Testis (tissue), 3 donors: Measurements from ENCODE around the gene ISOC1. TPM values are rescaled to one million over a fixed set of nuclear protein-coding genes. Genes with fewer than 3 reads are reported as not detected.

Experiments
- DNase-seq: peaks from one replicate; pipeline ENCODE4 v3.0.0-alpha.2; 2019
- H3K27ac ChIP-seq, 2 donors: fragments of 200-600 bp; sonication (generic); one replicate each; pipeline ENCODE4 v1.5.1; 2019
- H3K27me3 ChIP-seq: fragments of 200-600 bp; sonication (generic); one replicate; pipeline ENCODE4 v1.5.1; 2019
- H3K36me3 ChIP-seq: fragments of 200-600 bp; sonication (generic); one replicate; pipeline ENCODE4 v1.5.1; 2017; ENCODE audit warnings: low read depth; ENCODE audit errors: missing control alignments
- H3K4me1 ChIP-seq: fragments of 200-600 bp; sonication (generic); one replicate; pipeline ENCODE4 v1.5.1; 2019
- H3K4me3 ChIP-seq, 2 donors: fragments of 200-600 bp; sonication (generic); one replicate each; pipeline ENCODE4 v1.5.1; 2017 to 2019
- H3K9me3 ChIP-seq: fragments of 200-600 bp; sonication (generic); one replicate; pipeline ENCODE4 v1.5.1; 2017
- CTCF ChIP-seq, 3 experiments: fragments of 450-650 bp in 2 of 3; fragments of 200-600 bp in 1 of 3; sonication (generic) in 1 of 3; IDR thresholded peaks; one replicate each; pipeline ENCODE4 v1.5.1; 2016 to 2019; ENCODE audit warnings: antibody characterized with exemption in 3 of 3, mild to moderate bottlenecking in 2 of 3, moderate library complexity in 1 of 3
- POLR2A ChIP-seq: fragments of 450-650 bp; IDR thresholded peaks from one replicate; pipeline ENCODE4 v1.6.1; 2017; ENCODE audit warnings: antibody characterized with exemption, mild to moderate bottlenecking, moderate library complexity
- WGBS, 2 donors: methylation state at CpG; one replicate each; pipeline ENCODE4 v1.1.5; 2018; 5-methylcytosine and 5-hydroxymethylcytosine counted together
- intact Hi-C: fragments of 100-400 bp; cut with DNase I; formaldehyde crosslinking; loops from one replicate; pipeline ENCODE4 v1.15.1; 2023; ENCODE audit warnings: low total_unique reads
- polyA plus RNA-seq: library from polyadenylated mRNA; stranded (reverse); fragments of 350-450 nt; fragmentation: Illumina TruSeq; extraction: RNeasy Lipid Tissue Mini Kit (QIAGEN cat#74804); gene quantifications from one replicate; pipeline ENCODE4 v1.2.3, GENCODE V29; 2014; ENCODE audit warnings: low read depth, low replicate concordance; ENCODE audit not compliant: insufficient read depth
- total RNA-seq, 2 donors: library from RNA; depleted of rRNA; stranded (reverse); fragments of >200 nt; gene quantifications; one replicate each; pipeline ENCODE4 v1.2.3, GENCODE V29; 2016

The ISOC1 gene
- total and polyA plus RNA-seq, 3 donors from 2014 or later = 15.9 to 35.9 (median 19.3) TPM

DNA sequence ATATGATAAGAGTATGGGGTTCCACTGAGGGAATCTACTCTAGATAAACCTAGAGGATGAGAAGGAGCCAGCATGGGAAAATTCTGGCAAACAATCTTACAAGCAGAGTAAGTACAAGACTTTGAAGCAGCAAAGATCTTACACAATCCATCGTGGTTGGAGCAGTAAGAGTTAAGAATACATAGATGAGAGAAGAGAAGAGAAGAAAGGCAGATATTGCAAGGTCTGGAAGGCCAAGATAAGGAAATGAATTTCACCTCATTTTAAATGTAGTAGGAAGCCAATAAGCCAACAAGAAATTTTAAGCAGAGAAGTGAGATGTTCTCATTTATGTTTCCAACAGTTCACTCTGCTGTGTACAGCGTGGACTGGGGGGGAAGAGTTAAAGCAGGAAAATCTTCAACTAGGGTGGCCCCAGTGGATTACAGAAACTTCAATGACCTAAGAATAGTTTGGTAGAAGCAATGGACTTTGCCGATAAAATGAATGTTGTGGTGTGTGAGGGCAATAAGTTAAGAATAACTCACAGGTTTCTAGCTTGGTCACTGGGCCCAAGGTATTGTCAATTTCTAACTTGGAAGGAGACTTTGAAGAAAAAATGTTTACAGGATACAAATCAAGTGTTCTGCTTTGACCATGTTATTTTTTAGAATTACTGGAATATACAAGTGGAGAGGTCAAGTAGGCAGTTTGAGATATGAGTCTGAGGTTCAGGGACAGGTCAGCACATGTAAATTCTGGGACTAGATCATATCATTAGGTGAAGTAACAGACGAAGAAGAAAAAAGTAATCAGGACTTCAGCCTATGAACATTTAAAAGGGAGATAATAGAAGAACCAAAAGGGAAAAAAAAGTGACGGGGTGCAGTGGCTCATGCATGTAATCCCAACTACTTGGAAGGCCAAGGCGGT, 12.1 kb upstream of the ISOC1 start:
- H3K27me3 ChIP-seq = no peaks in the 10 kb centered on the region
- DNase-seq = no peak
- H3K4me1 ChIP-seq = no peaks in the 10 kb centered on the region
- no peaks in the 10 kb centered on the region for H3K9me3 ChIP-seq
- no peak overlapping the region for H3K27ac ChIP-seq
- TF ChIP-seq CTCF (IDR thresholded peaks at IDR 0.05) (no peak), POLR2A (no peak)
- 73 to 81% methylated on average over 6 of the region's 6 CpGs for WGBS, 2 donors
- H3K4me3 ChIP-seq = no peak overlapping the region
- no peaks in the 10 kb centered on the region for H3K36me3 ChIP-seq
- intact Hi-C loops = no loop called here

- H3K36me3 ChIP-seq = no peaks in the 10 kb centered on the region
- H3K9me3 ChIP-seq = no peaks in the 10 kb centered on the region
- intact Hi-C loops = no loop called here
- H3K4me3 ChIP-seq = peak overlapping the region; percentile 88 to 93
- DNase-seq = peak; percentile 81
- H3K4me1 ChIP-seq = peaks cover 4% of the 10 kb centered on the region
- no peaks in the 10 kb centered on the region for H3K27me3 ChIP-seq
- WGBS, 2 donors = 3 to 4% methylated on average over 23 to 59 of the region's 61 CpGs
- TF ChIP-seq CTCF (IDR thresholded peaks at IDR 0.05) (no peak), POLR2A (no peak)
- H3K27ac ChIP-seq = peak overlapping the region; percentile 81 to 83
These were observed 663 bp downstream of the ISOC1 start for GRCh38 chr5:129094924-129095899.

- no peak for TF ChIP-seq POLR2A
- no peak for TF ChIP-seq CTCF (IDR thresholded peaks at IDR 0.05)
- Histone ChIP-seq H3K4me1 (peaks cover 4% of the 10 kb centered on the region), H3K27ac (no peak overlapping the region), H3K4me3 (no peak overlapping the region), H3K36me3 (no peaks in the 10 kb centered on the region), H3K27me3 (no peaks in the 10 kb centered on the region), H3K9me3 (no peaks in the 10 kb centered on the region)
- DNase-seq = no peak
- intact Hi-C loops = no loop called here
- WGBS, 2 donors = 45 to 50% methylated on average over 8 of the region's 8 CpGs
These were observed 1.9 kb downstream of the ISOC1 start for GRCh38 chr5:129096382-129096991.

GRCh38 chr5:129097498-129098296, 3.1 kb downstream of the ISOC1 start:
- no peak for TF ChIP-seq CTCF (IDR thresholded peaks at IDR 0.05)
- no peak for TF ChIP-seq POLR2A
- WGBS, 2 donors = 76 to 81% methylated on average over 11 of the region's 11 CpGs
- no peaks in the 10 kb centered on the region for H3K27me3 ChIP-seq
- H3K4me3 ChIP-seq = no peak overlapping the region
- intact Hi-C loops = no loop called here
- no peak for DNase-seq
- no peaks in the 10 kb centered on the region for H3K36me3 ChIP-seq
- no peak overlapping the region for H3K27ac ChIP-seq
- no peaks in the 10 kb centered on the region for H3K9me3 ChIP-seq
- H3K4me1 ChIP-seq = peaks cover 4% of the 10 kb centered on the region
